MCF 10A (cell line): ENCODE results near the gene TMPRSS9. TPM values are rescaled to one million over a fixed set of nuclear protein-coding genes. Genes with fewer than 3 reads are reported as not detected.

Experiments used
- BruUV-seq: library from RNA; stranded (reverse); fragments of 400-500 nt; replicated peaks from 2 replicates; lab custom pipeline; 2021; lab: Mats Ljungman, UMichigan
- CTCF ChIA-PET: fragments of 300-600 bp; sonication (Branson Sonifier 250); formaldehyde crosslinking; extraction: SDS; loops from one replicate; lab custom pipeline; 2021; ENCODE audit warnings: antibody characterized with exemption, inconsistent platforms; lab: Yijun Ruan, JAX
- POLR2A ChIA-PET: fragments of 300-600, 350-650 bp; sonication (Branson Sonifier 250); formaldehyde crosslinking; extraction: SDS; loops from one replicate; lab custom pipeline; 2020; ENCODE audit warnings: antibody characterized with exemption, inconsistent platforms; lab: Yijun Ruan, JAX
- DNase-seq: peaks from one replicate; pipeline ENCODE4 v3.0.0-alpha.2; 2018; ENCODE audit not compliant: unreplicated experiment
- H3K27ac Mint-ChIP-seq: one replicate; pipeline ENCODE4 v1.8.0; 2022; ENCODE audit warnings: mild to moderate bottlenecking, low read depth, mixed read lengths; ENCODE audit not compliant: unreplicated experiment
- H3K27me3 Mint-ChIP-seq: one replicate; pipeline ENCODE4 v1.8.0; 2022; ENCODE audit warnings: mixed read lengths; ENCODE audit not compliant: insufficient read depth, unreplicated experiment
- H3K36me3 Mint-ChIP-seq: one replicate; pipeline ENCODE4 v1.8.0; 2022; ENCODE audit warnings: mild to moderate bottlenecking, moderate library complexity, mixed read lengths; ENCODE audit not compliant: insufficient read depth, unreplicated experiment
- H3K4me1 Mint-ChIP-seq: one replicate; pipeline ENCODE4 v1.8.0; 2022; ENCODE audit warnings: mixed read lengths; ENCODE audit not compliant: insufficient read depth, unreplicated experiment
- H3K4me3 Mint-ChIP-seq: one replicate; pipeline ENCODE4 v1.8.0; 2022; ENCODE audit warnings: mild to moderate bottlenecking, moderate library complexity, mixed read lengths; ENCODE audit not compliant: unreplicated experiment
- H3K9me3 Mint-ChIP-seq: one replicate; pipeline ENCODE4 v1.8.0; 2022; ENCODE audit warnings: mixed read lengths; ENCODE audit not compliant: unreplicated experiment
- intact Hi-C: fragments of 100-400 bp; cut with micrococcal nuclease; formaldehyde crosslinking; loops from 2 replicates; pipeline ENCODE4 v1.14.1; 2022
- total RNA-seq: library from RNA; stranded (reverse); gene quantifications from 2 replicates; pipeline ENCODE4 v1.2.3, GENCODE V29; 2022
- TF ChIP-seq, protein P1 (sequence below): fragments of 200-600 bp; IDR thresholded peaks from one replicate; pipeline ENCODE4 v1.8.0; 2022; ENCODE audit warnings: antibody characterized with exemption, mild to moderate bottlenecking; ENCODE audit not compliant: unreplicated experiment

TMPRSS9 gene
- total RNA-seq, 1 experiment from 2014 or later, result not detected

DNA sequence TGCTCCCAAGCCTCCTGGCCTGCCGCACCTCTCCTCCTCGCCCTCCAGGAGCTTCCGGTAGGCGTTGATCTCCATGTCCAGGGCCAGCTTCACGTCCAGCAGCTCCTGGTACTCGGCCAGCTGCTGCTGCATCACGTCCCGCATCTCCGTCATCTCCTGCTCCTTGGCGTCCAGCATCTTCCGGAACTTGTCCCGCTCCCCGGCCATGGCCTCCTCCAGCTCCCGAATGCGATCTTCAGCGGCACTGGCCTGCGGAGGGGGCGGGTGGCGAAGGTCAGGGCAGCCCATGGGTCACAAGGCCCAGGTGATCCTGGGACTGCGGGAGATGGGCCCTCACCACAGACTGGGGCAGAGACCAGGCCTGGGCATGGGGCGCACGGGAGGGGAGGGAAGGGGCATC lies 74.2 kb downstream of the TMPRSS9 start:
- TF ChIP-seq, protein P1, sequence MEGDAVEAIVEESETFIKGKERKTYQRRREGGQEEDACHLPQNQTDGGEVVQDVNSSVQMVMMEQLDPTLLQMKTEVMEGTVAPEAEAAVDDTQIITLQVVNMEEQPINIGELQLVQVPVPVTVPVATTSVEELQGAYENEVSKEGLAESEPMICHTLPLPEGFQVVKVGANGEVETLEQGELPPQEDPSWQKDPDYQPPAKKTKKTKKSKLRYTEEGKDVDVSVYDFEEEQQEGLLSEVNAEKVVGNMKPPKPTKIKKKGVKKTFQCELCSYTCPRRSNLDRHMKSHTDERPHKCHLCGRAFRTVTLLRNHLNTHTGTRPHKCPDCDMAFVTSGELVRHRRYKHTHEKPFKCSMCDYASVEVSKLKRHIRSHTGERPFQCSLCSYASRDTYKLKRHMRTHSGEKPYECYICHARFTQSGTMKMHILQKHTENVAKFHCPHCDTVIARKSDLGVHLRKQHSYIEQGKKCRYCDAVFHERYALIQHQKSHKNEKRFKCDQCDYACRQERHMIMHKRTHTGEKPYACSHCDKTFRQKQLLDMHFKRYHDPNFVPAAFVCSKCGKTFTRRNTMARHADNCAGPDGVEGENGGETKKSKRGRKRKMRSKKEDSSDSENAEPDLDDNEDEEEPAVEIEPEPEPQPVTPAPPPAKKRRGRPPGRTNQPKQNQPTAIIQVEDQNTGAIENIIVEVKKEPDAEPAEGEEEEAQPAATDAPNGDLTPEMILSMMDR, result no peak
- ChIA-PET CTCF (interaction anchor here (0.6 to 1.1 kb wide), 2 partner anchors 22 to 718 kb away, joined by 3 read pairs; partner anchors contain the start of gene LMNB2), POLR2A (interaction anchor here (0.6 kb wide), 1 partner anchor 33 kb away, joined by 4 read pairs; no protein-coding TSS in a partner anchor)
- no peaks in the 10 kb centered on the region for H3K9me3 Mint-ChIP-seq
- intact Hi-C loops, result no loop called here
- BruUV-seq, result TSS peak; percentile 18
- H3K27ac Mint-ChIP-seq, result no peak overlapping the region
- DNase-seq, result no peak
- H3K36me3 Mint-ChIP-seq, result peaks cover 61% of the 10 kb centered on the region
- no peaks in the 10 kb centered on the region for H3K4me1 Mint-ChIP-seq
- H3K4me3 Mint-ChIP-seq, result no peak overlapping the region
- no peaks in the 10 kb centered on the region for H3K27me3 Mint-ChIP-seq

DNA sequence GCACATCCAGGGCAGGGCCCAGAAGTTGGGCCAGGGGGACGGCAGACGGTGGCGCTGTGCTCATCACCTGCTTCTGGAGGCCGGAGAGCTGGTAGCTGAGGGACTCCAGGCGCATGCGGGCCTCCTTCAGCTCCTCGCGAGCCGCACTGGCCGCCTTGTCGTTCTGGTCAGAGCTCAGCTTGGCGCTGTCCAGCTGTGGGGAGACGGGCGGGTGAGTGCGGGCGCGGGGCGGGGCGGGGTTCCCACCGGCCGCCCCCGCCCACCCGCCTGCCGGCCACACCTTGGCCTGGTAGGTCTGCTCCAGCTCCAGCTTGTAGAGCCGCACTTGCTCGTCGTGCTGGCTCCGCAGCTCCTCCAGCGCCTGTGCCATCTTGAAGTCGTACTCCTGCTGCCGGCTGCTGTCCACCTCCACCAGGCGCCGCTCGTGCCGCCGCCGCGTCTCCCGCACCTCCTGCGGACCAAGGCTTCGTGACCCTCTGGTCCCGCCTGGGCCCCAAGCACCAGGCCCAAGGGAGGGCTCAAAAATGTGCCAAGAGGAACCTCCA lies 74.7 kb downstream of the TMPRSS9 start:
- TF ChIP-seq, protein P1, result no peak
- ChIA-PET POLR2A (interaction anchor here (0.6 kb wide), 1 partner anchor 33 kb away, joined by 4 read pairs; no protein-coding TSS in a partner anchor), CTCF (interaction anchor here (0.6 to 1.1 kb wide), 2 partner anchors 22 to 717 kb away, joined by 3 read pairs; partner anchors contain the start of gene LMNB2)
- H3K4me3 Mint-ChIP-seq, result no peak overlapping the region
- no peaks in the 10 kb centered on the region for H3K4me1 Mint-ChIP-seq
- no TSS peak for BruUV-seq
- H3K36me3 Mint-ChIP-seq, result peaks cover 57% of the 10 kb centered on the region
- H3K27me3 Mint-ChIP-seq, result no peaks in the 10 kb centered on the region
- H3K9me3 Mint-ChIP-seq, result no peaks in the 10 kb centered on the region
- intact Hi-C loops, result no loop called here
- no peak for DNase-seq
- H3K27ac Mint-ChIP-seq, result no peak overlapping the region

DNA sequence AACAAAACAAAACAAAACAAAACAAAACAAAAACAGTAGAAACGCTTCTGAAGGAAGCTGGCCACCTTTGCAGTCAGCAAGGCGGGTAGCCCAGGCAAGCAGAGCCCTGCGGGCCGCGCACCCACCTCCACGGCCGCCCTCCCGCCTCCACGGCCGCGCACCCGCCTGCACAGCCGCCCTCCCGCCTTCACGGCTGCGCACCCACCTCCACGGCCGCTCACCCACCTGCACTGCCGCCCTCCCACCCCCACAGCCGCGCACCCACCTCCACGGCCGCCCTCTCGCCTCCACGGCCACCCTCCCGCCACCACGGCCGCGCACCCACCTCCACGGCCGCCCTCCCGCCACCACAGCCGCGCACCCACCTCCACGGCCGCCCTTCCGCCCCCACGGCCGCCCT lies 76.3 kb downstream of the TMPRSS9 start:
- BruUV-seq, result no TSS peak
- POLR2A ChIA-PET, result interaction anchor here (2.5 kb wide), 1 partner anchor 9 kb away, joined by 9 read pairs; the partner anchor contains the start of gene TIMM13
- TF ChIP-seq, protein P1, result no peak

DNA sequence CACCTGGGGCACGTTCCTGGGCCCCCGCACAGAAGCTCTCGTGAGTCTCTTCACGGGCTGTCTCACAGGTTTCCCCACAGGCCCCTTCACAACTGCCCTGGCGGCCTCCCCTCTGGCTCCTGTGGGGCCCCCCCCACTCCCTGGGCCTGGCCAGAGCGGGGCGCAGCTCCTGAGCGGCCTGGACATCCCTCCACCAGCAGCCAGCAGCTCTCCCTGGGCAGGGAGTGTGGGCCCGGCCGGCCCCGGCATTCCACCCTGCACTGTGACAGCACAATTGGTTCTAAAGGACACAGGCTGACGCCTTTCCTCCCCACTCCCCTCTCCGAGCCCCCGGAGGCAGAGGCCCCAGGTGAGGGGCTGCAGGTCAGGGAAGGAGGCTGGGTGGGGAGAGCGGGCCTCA lies 76.9 kb downstream of the TMPRSS9 start:
- TF ChIP-seq, protein P1, result no peak
- no peak overlapping the region for H3K27ac Mint-ChIP-seq
- peaks cover 48% of the 10 kb centered on the region for H3K36me3 Mint-ChIP-seq
- H3K27me3 Mint-ChIP-seq, result no peaks in the 10 kb centered on the region
- POLR2A ChIA-PET, result interaction anchor here (2.5 kb wide), 1 partner anchor 9 kb away, joined by 9 read pairs; the partner anchor contains the start of gene TIMM13
- no peaks in the 10 kb centered on the region for H3K4me1 Mint-ChIP-seq
- intact Hi-C loops, result no loop called here
- no peak for DNase-seq
- BruUV-seq, result no TSS peak
- peaks cover 8% of the 10 kb centered on the region for H3K9me3 Mint-ChIP-seq
- H3K4me3 Mint-ChIP-seq, result no peak overlapping the region
- CTCF ChIA-PET, result interaction anchor here (0.7 kb wide), 1 partner anchor 201 kb away, joined by 3 read pairs; the partner anchor contains the start of gene PLEKHJ1

More for the DNA sequence above, 76.3 kb downstream of the TMPRSS9 start:
- Mint-ChIP-seq H3K27me3 (no peaks in the 10 kb centered on the region), H3K4me1 (no peaks in the 10 kb centered on the region), H3K36me3 (peaks cover 50% of the 10 kb centered on the region), H3K4me3 (no peak overlapping the region), H3K27ac (no peak overlapping the region), H3K9me3 (peaks cover 8% of the 10 kb centered on the region)
- DNase-seq, result no peak
- intact Hi-C loops, result no loop called here
- CTCF ChIA-PET, result interaction anchor here (0.7 kb wide), 1 partner anchor 200 kb away, joined by 3 read pairs; the partner anchor contains the start of gene PLEKHJ1
